SJCRH30 (cell line): ENCODE data around the gene SPEM3. TPM values are rescaled to one million over a fixed set of nuclear protein-coding genes. Genes with fewer than 3 reads are reported as not detected.
A peak's percentile ranks its signal among the peaks of the same experiment; 100 is the strongest.
"Not testable (repeated sequence)": the region's sequence is repeated elsewhere in the genome, so short reads cannot be mapped to it uniquely, and the experiment has no call there.

Source experiments
- DNase-seq, 2 experiments: peaks; one replicate each; pipeline ENCODE4 v3.0.0-alpha.2; 2015 to 2020
- H3K27ac ChIP-seq: fragments of 250-450 bp; sonication (Bioruptor Pico); 2 replicates; pipeline ENCODE4 v1.5.1; 2020; ENCODE audit warnings: mild to moderate bottlenecking, moderate library complexity
- H3K27me3 ChIP-seq: fragments of 250-450 bp; sonication (Bioruptor Pico); 2 replicates; pipeline ENCODE4 v1.5.1; 2020; ENCODE audit warnings: mild to moderate bottlenecking, moderate library complexity
- H3K36me3 ChIP-seq: fragments of 250-450 bp; sonication (Bioruptor Pico); 2 replicates; pipeline ENCODE4 v1.5.1; 2020; ENCODE audit warnings: mild to moderate bottlenecking, moderate library complexity
- H3K4me1 ChIP-seq: fragments of 250-450 bp; sonication (Bioruptor Pico); 2 replicates; pipeline ENCODE4 v1.5.1; 2020; ENCODE audit warnings: mild to moderate bottlenecking, moderate library complexity
- H3K4me3 ChIP-seq: fragments of 250-450 bp; sonication (Bioruptor Pico); 2 replicates; pipeline ENCODE4 v1.5.1; 2020; ENCODE audit warnings: mild to moderate bottlenecking, moderate library complexity
- H3K9me3 ChIP-seq: fragments of 250-450 bp; sonication (Bioruptor Pico); replicated peaks from 2 replicates; pipeline ENCODE4 v1.5.1; 2020; ENCODE audit warnings: mild to moderate bottlenecking, moderate library complexity
- total RNA-seq: library from RNA; depleted of rRNA; stranded (reverse); fragments of >200 nt; shearing (Covaris generic); gene quantifications from 2 replicates; pipeline ENCODE4 v1.2.3, GENCODE V29; 2014; rRNA removed

Gene SPEM3
- total RNA-seq, 1 experiment from 2014 or later: not detected

DNA sequence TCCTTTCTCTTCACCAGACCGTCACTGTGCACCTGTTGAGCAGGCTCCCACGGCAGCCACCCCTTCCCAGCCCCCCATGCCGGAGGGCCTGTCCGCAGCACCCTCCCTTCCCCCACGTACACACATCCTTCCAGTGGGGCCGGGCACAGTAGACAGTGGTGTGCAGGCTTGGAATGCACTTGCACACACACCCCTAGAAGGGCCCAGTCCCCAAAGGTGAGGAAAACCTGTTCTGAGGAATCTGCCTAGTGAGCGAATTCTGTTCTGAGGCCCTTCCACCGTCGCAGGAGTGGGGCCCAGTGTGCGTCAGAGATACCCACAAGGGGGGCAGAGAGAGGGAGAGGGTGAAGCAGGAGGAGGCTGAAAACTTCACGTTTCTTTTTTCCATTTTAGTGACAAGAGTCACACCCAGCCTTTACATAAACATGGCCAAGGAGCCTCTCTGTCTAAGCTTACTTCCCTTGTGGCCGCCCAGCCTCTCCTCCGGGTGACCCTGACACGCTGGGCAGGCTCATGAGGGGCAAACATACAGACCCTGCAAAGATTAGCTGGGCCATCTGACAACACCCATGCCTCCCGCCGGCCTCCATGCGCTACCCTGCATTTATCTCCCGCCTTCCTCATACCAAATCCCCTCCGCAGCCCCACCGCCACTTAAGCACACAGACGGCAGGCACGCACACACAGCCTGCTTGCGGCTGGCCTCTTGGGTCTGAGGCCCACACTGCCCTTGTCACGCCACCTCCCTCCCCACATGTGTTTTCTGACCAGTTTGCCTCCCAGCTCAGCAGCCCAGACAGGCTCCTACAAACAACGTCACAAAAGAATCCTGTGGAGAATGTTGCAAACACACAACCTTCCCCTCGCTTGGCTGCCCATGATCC, 49.0 kb downstream of the SPEM3 start:
- Histone ChIP-seq H3K4me1 (no peaks in the 10 kb centered on the region; the same call in 1 of the 2 replicates), H3K36me3 (no peaks in the 10 kb centered on the region), H3K4me3 (no peak overlapping the region), H3K9me3 (no peaks in the 10 kb centered on the region), H3K27ac (no peak overlapping the region), H3K27me3 (no peaks in the 10 kb centered on the region)
- DNase-seq: peak in 1 of 2 experiments; percentile 12

DNA sequence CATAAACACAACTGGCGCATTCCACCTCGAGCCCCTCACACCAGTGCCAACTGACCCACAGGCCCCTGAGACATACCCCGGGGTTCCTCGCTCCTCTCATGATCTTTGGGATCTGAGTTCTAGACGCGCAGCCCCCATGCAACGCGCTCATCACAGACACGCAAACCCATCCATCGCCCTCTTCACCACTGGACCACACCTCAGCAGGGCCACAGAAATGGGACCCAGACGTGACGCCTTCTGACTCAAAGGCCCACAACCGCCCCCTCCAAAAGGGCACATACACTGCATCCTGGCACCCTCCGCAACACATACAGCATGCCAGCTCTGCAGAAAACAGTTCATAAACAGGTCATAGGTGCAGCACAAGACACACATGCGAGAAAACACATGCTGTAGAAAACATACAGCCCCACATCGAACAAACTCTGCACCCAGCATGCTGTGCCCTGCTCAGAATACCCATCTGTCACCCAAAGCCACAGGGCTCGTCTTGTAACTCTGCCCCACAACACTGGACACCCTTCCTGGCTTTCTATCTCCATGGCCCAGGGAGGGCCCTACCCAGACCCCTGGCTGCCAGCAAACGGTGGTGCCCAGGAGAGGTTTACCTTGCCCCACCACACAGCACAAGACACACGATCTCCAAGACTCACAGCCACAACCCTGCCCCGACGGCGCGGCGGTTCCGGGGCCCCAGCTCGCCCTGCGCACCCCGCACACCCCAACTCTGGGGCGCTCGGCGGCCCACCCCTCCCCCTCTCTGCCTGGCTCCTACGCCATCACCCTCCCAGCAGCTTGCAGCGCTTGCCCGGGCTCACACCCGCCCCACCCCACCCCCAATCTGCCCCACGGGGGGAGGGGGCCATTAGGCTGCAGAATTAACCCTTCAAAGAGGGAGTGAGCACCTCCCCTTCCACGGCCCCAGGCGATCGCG, 49.9 kb downstream of the SPEM3 start:
- peak overlapping the region; percentile 84 for H3K4me3 ChIP-seq
- H3K27ac ChIP-seq: peak overlapping the region; percentile 29; the same call in 1 of the 2 replicates
- peak in 1 of 2 experiments; percentile 34 for DNase-seq
- H3K27me3 ChIP-seq: no peaks in the 10 kb centered on the region
- no peaks in the 10 kb centered on the region; the same call in 1 of the 2 replicates for H3K4me1 ChIP-seq
- H3K36me3 ChIP-seq: no peaks in the 10 kb centered on the region
- H3K9me3 ChIP-seq: no peaks in the 10 kb centered on the region

DNA sequence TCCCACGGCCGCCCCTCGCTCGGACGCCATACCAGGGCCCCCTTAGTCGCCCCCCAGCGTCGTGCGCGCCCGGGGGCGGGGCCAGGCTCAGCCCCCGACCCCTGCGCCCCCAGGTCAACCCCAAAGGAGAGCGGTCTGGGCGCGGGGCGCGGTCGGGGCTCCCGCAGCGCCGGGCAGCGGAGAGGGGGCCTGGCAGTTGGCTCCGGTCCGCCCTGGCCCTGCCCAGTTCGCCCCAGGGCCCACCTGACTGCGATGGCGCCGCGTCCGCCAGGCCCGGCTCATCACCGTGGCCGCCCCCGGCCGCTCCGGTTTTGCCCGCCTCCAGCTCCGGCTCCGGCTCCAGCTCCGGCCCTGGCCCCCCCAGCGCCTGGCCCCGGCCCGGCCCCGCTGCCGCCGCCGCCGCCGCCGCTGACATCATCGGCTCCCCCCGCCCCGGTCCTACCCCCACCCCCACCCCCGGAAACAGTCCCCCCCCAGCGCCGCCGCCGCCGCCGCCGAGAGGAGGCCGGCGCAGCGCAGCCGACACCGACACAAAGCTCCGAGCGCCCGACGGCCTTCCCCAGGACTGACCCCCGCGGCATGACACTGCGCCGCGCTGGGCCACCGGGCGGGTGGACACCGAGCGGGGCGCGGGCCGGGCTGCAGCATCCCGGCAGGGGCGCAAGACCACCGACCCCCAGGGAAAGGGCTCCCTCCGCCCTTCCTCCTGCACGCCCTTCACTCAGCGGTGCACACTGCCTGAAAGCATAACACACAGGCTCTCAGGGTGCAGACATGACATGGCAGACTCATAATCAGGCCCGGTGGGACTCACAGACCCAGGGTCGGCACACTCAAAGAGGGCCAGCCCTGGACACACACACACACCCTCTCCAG, 50.8 kb downstream of the SPEM3 start, which contains the start of gene ZBTB4:
Gene ZBTB4, minus strand, starts transcription at position 419 of the 876 bp plus-strand sequence. CDS start 12,830 bp downstream, outside the sequence.
- no peaks in the 10 kb centered on the region for H3K27me3 ChIP-seq
- H3K4me1 ChIP-seq: no peaks in the 10 kb centered on the region; the same call in 1 of the 2 replicates
- no peaks in the 10 kb centered on the region for H3K36me3 ChIP-seq
- peak within 1 kb of the TSS; percentile 84 for H3K4me3 ChIP-seq
- DNase-seq: peak; percentile 23 to 39
- no peaks in the 10 kb centered on the region for H3K9me3 ChIP-seq
- H3K27ac ChIP-seq: peak within 1 kb of the TSS; percentile 29; the same call in 1 of the 2 replicates

- Histone ChIP-seq H3K27ac (peak overlapping the region; percentile 20; the same call in 1 of the 2 replicates), H3K27me3 (no peaks in the 10 kb centered on the region), H3K4me3 (peak overlapping the region; percentile 84), H3K36me3 (no peaks in the 10 kb centered on the region), H3K4me1 (no peaks in the 10 kb centered on the region; the same call in 1 of the 2 replicates), H3K9me3 (no peaks in the 10 kb centered on the region)
- DNase-seq: no peak
These were observed 51.4 kb downstream of the SPEM3 start for GRCh38 chr17:7480089-7480384.

GRCh38 chr17:7481275-7481674, 52.6 kb downstream of the SPEM3 start, which contains the start of gene SLC35G6:
TSS of gene SLC35G6 (plus strand) at chr17:7481446. CDS start at chr17:7481517, 71 bp downstream.
- not testable (repeated sequence) for H3K4me1 ChIP-seq, H3K9me3 ChIP-seq, H3K36me3 ChIP-seq, H3K27me3 ChIP-seq, DNase-seq
- peak within 1 kb of the TSS; percentile 84 for H3K4me3 ChIP-seq
- 0 out of 2 replicates have a peak within 1 kb of the TSS, but pooled peaks have one; percentile 20 for H3K27ac ChIP-seq

DNA sequence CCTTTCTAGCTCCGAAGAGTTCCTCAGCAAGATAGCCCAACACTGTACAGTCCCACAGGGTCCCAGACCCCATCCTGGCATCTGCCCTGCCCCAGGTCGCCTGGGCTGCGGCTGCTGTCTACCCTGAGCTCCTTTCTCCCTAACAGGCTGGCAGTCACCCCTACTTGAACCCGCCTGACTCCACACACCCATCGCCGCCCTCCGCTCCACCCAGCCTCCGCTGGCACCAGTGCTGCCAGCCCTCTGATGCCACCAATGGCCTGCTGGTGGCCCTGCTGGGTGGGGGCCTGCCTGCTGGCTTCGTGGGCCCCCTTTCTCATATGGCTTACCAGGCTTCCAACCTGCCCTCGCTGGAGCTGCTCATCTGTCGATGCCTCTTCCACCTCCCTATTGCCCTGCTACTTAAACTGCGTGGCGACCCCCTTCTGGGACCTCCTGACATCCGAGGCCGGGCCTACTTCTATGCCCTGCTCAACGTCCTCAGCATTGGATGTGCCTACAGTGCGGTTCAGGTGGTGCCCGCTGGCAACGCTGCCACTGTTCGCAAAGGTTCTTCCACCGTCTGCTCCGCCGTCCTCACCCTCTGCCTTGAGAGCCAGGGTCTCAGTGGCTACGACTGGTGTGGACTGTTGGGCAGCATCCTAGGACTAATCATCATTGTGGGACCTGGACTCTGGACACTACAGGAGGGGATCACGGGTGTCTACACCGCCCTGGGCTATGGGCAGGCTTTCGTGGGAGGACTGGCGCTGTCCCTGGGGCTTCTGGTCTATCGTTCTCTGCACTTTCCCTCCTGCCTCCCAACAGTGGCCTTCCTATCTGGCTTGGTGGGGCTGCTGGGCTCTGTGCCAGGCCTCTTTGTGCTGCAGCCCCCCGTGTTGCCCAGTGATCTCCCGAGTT, 53.4 kb downstream of the SPEM3 start:
- H3K36me3 ChIP-seq, H3K4me1 ChIP-seq, H3K4me3 ChIP-seq, H3K27me3 ChIP-seq, H3K27ac ChIP-seq, DNase-seq, H3K9me3 ChIP-seq: not testable (repeated sequence)

Other genes with a start within 250 kb of the SPEM3 start
- gene ASGR1, start 249.5 kb upstream of the SPEM3 start, total RNA-seq: 0.79 and 0.84 TPM in 2 replicates
- gene DLG4, start 209.0 kb upstream of the SPEM3 start, total RNA-seq: 1.9 and 3.9 TPM in 2 replicates
- 44.6 and 64.2 TPM in 2 replicates for gene ACADVL, start 208.9 kb upstream of the SPEM3 start, total RNA-seq
- gene DVL2, start 194.3 kb upstream of the SPEM3 start, total RNA-seq: 33.4 and 39.0 TPM in 2 replicates
- gene PHF23, start 189.4 kb upstream of the SPEM3 start, total RNA-seq: 28.7 and 30.9 TPM in 2 replicates
- 139 and 141 TPM in 2 replicates for gene GABARAP, start 186.4 kb upstream of the SPEM3 start, total RNA-seq
- 36.1 and 36.9 TPM in 2 replicates for gene CTDNEP1, start 177.1 kb upstream of the SPEM3 start, total RNA-seq
- 39.6 and 43.8 TPM in 2 replicates for gene ELP5, start 176.6 kb upstream of the SPEM3 start, total RNA-seq
- gene CLDN7, start 166.4 kb upstream of the SPEM3 start, total RNA-seq: 0.25 and 0.34 TPM in 2 replicates
- 1.3 and 1.5 TPM in 2 replicates for gene SLC2A4, start 147.1 kb upstream of the SPEM3 start, total RNA-seq
- gene YBX2, start 134.2 kb upstream of the SPEM3 start, total RNA-seq: not detected in 2 replicates
- 339 and 372 TPM in 2 replicates for gene EIF5A, start 121.2 kb upstream of the SPEM3 start, total RNA-seq
- gene GPS2, start 113.5 kb upstream of the SPEM3 start, total RNA-seq: 32.2 and 39.7 TPM in 2 replicates
- 18.7 and 19.7 TPM in 2 replicates for gene NEURL4, start 99.5 kb upstream of the SPEM3 start, total RNA-seq
- gene ACAP1, start 92.3 kb upstream of the SPEM3 start, total RNA-seq: 0.20 and 0.67 TPM in 2 replicates
- 1.7 and 2.6 TPM in 2 replicates for gene KCTD11, start 76.7 kb upstream of the SPEM3 start, total RNA-seq
- not detected in 2 replicates for gene TMEM95, start 73.7 kb upstream of the SPEM3 start, total RNA-seq
- gene TNK1, start 47.8 kb upstream of the SPEM3 start, total RNA-seq: not detected in 2 replicates
- gene PLSCR3, start 34.3 kb upstream of the SPEM3 start, total RNA-seq: 5.9 and 6.7 TPM in 2 replicates
- 62.4 and 71.8 TPM in 2 replicates for gene TMEM256, start 24.8 kb upstream of the SPEM3 start, total RNA-seq
- 5.0 and 6.8 TPM in 2 replicates for gene NLGN2, start 21.0 kb upstream of the SPEM3 start, total RNA-seq
- gene SPEM1, start 8.5 kb upstream of the SPEM3 start, total RNA-seq: not detected in 2 replicates
- gene SPEM2, start 3.2 kb upstream of the SPEM3 start, total RNA-seq: not detected in 2 replicates
- 0.10 and 0.53 TPM in 2 replicates for gene TMEM102, start 6.6 kb downstream of the SPEM3 start, total RNA-seq
- gene FGF11, start 10.7 kb downstream of the SPEM3 start, total RNA-seq: 4.0 and 5.0 TPM in 2 replicates
- 33.3 and 36.9 TPM in 2 replicates for gene CHRNB1, start 16.2 kb downstream of the SPEM3 start, total RNA-seq
- 4.7 and 5.3 TPM in 2 replicates for gene ZBTB4, start 50.8 kb downstream of the SPEM3 start, total RNA-seq
- not detected in 2 replicates for gene SLC35G6, start 52.6 kb downstream of the SPEM3 start, total RNA-seq
- 27.7 and 32.0 TPM in 2 replicates for gene POLR2A, start 55.5 kb downstream of the SPEM3 start, total RNA-seq
- not detected in 2 replicates for gene TNFSF12, start 120.2 kb downstream of the SPEM3 start, total RNA-seq
- 0.40 and 0.41 TPM in 2 replicates for gene TNFSF13, start 129.9 kb downstream of the SPEM3 start, total RNA-seq
- gene SENP3, start 133.1 kb downstream of the SPEM3 start, total RNA-seq: 63.8 and 73.6 TPM in 2 replicates
- gene CD68, start 150.8 kb downstream of the SPEM3 start, total RNA-seq: 0.18 TPM in 1 of 2 replicates, not detected in the other
- 44.1 and 49.9 TPM in 2 replicates for gene MPDU1, start 155.0 kb downstream of the SPEM3 start, total RNA-seq
- gene SOX15, start 161.2 kb downstream of the SPEM3 start, total RNA-seq: 0.10 and 0.30 TPM in 2 replicates
- gene FXR2, start 186.0 kb downstream of the SPEM3 start, total RNA-seq: 30.2 and 30.6 TPM in 2 replicates
- gene SAT2, start 199.0 kb downstream of the SPEM3 start, total RNA-seq: 17.3 and 17.6 TPM in 2 replicates
- gene SHBG, start 201.3 kb downstream of the SPEM3 start, total RNA-seq: 0.14 and 0.38 TPM in 2 replicates
- 0.04 and 0.10 TPM in 2 replicates for gene ATP1B2, start 222.1 kb downstream of the SPEM3 start, total RNA-seq